Measurements from ENCODE around the gene ADAMTS12. TPM values are rescaled to one million over a fixed set of nuclear protein-coding genes. Genes with fewer than 3 reads are reported as not detected.

The ADAMTS12 gene
- total RNA-seq, 1 donor from 2014 or later, result 3.2 TPM

DNA sequence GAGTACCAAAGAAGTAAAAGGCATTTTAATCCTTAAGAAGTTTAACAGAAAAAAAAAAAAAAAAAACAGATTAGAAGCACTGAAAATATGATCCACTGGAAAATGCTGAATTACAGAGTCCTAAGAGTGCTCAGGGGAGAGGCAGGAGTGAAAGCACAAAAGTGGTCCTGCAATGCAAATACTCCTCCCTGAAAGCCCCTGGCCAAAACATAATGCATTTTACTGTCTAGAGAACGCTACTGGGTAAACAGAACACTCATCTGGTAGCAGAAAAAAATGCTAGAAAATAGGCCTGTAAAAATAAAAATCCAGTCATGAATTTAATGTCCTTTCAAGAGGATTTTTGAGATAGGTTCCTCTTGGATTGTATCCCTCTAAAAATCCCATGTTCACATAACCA, 81.9 kb downstream of the ADAMTS12 start:
- no peak for DNase-seq (ENCODE audit: low read depth in 2 of 2)

DNA sequence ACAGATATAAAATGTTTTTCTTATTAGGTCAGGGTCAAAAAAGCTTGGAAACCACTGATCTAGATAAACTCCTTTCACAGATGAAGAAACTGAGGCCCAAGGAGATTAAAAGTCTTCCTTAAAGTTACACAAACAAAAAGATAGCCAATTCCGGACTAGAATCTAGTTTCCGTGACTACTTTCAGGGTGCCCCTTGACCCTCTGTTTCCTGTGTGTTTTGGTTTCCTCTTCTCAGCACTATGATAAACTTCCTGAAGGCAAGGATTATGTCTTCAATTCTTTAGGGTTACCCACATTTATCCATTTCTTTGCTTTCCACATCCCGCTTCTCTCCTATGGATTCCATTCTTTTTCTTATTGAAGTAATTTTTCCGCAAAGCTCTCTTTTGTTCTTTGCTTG, 83.1 kb downstream of the ADAMTS12 start:
- peak in 1 of 2 donors; percentile 85 for DNase-seq (ENCODE audit: low read depth in 2 of 2)

DNA sequence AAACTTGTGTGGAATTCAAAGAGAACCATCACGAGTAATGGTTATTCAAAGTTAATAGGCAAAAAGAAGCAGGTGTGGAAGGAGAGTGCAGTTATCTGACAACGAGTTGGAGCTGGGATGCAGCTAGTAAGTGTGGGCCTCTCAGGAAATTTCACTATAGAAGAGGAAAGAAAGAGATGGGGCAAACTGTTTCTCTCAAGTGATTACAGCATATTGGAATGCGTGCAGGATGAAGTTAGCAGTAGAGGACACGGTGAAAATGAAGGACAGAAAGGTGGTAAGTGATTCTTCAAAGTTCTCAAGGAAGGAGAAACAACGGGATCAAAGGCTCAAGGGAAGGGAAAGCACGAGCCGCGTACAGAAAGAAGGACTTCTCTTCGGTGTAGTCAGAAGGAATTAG, 84.0 kb downstream of the ADAMTS12 start:
- DNase-seq (ENCODE audit: low read depth in 2 of 2), result no peak

DNA sequence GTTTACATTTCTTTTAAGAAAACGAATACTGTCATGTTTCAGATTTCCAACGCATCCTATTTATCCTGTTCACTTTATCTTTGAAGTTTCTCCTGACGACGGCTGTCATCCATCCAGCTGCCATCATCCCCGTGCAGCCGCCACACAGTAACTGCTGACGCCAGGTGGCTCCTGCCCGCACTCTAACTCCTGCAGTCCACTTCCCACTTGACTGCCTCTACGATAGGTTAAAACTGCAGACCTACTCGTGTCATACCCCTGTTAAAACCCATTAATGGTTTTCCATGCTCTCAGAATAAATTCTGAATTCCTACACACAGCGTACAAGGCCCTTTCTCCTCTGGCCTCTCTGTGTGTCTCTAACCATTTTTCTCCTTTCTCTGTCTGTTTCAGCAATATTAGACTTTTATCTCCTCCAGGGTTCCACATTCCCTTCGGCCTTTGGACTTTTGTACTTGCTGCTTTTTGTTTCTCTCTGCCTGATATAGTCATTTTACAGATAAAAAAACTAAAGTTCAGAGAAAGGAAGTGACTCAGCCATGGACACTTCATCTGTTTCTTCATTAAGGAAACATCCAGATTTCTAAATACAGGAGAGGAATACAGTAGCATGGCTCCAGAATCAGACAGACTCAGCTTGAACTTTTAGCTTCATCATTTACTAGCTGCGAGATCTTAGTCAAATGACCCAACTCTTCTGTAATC, 84.9 kb downstream of the ADAMTS12 start:
- peak in 1 of 2 donors; percentile 82 for DNase-seq (ENCODE audit: low read depth in 2 of 2)

DNA sequence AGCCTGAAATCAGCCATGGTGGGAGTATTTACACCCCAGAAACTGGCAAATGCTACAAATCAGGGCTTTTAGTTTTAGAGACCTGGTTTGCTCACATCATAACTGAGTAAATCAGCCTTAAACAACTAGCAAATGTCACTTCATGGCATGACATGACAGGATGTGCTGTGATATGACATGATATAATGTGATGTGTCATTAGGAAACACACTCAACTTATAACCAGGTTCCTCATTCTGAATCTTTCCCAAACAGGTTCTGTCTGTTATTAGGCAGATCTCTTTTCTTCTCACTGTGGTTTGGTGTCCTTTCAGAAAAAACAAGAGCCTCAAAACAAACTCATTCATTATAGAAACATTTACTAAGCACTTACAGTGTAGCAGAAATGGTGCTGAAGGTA, 90.5 kb downstream of the ADAMTS12 start:
- DNase-seq (ENCODE audit: low read depth in 2 of 2), result no peak

DNA sequence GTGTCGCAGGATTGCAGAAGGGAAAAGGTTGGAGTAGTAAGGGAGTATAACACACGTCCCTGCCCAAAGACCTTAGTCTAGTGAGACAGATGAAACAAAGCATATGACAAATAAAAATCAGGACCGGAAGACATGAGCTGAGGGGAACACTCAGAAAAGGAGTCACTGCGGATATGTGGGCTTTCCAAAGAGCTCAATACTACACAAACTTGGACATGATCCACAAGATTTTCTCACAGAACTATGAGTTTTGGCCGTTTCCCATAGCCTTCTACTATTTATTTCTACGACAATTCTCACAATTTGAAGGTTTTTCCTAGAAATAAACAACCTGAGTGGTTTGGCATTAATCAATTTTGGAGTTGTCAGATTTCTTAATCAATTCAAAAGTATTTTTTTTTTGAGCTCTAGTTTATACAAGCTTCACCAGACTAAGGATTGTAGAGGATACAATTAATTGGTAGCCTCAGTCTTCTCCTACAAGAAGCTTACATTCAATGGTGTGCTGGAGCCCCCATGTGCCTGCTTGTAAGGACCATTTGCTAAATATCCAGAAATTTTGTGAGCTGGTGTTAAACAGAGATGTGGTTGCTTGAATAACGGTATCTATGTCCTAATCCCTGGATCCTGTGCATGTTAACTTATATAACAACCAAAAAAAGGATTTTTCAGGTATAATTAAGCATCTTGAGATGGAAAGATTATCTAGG, 91.4 kb downstream of the ADAMTS12 start:
- no peak for DNase-seq (ENCODE audit: low read depth in 2 of 2)

DNA sequence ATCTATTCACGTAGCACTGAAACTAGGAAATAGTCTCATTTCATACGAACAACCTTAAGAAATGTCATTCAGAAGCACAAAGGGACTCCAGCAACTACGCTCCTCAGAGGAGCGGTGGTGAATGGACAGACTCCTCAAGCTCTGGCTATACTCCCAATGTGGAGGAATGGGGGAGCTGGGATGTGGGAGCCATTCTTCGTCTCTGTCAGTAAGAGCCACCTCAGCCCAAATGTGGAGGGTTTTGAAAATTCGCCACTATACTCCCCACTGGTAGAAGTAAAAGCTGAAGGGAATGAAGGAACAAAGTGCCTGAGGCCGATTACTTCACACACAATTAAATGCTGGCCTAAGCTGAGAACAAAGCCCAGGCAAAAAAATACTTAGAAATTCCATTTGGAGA, 96.3 kb downstream of the ADAMTS12 start:
- DNase-seq (ENCODE audit: low read depth in 2 of 2), result no peak

DNA sequence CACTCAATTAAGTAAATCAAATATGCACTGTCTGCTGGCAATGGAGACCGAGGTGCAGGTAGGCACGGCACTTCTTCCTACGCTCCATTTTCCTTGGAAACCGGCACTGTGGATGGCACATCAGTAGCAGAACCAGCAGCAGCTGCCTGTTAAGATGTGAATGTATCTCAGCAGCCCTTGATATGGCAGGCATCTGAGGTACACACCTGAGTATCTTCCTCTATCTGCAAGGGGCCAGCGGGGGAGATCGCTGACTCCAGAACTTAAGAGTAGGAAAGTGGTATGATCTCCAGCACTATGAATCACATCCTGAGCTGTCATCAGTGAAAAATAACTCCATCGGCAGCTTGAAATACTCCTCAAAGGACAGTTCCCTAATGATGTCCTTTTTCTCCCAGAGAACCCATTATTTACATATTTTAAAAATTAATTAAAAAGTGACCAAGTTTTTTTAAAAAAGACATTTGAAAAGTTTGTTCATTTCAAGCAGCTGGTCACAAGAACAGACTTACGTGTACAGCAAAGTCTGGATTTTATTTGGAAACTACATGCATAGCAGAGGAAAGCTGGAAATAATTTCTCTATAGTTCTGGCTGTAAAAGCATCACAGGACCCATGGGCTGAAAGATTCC, 97.1 kb downstream of the ADAMTS12 start:
- peak in 1 of 2 donors; percentile 74 for DNase-seq (ENCODE audit: low read depth in 2 of 2)

DNA sequence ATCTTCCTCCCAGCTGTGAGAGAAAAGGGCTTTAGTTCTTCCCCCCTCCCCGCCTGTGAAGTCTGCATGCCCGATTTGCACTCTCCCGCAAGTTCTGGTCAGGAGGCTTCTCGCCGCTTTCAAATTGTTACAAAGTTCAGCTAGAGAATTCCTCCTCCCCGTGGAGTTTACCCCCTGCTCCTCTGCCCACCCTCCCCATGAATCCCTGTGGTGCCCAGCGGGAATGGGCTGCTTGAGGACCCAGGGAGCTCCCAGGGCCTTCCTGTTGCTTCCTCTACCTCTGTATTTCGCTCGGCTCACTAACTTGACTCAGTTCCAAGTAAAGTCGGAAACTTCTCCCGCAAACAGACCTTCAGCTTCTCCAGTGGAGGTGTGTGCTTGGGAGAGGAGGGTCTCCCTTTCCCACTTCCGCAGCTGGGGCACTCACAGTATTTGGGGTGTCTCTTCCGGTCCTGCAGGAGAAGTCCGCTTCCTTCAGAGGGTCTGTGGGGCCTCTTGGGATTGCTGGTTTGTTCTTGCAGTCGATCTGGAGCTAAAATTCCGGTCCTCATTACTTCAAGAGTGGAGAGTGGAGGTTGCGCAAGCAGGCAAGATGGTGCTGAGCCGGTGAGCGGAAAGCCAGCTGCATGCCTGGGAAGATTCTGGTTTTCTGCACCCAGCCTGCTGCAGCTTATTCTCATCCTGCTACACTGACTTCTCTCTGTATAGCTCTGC, 97.8 kb downstream of the ADAMTS12 start:
- DNase-seq (ENCODE audit: low read depth in 2 of 2), result no peak

DNA sequence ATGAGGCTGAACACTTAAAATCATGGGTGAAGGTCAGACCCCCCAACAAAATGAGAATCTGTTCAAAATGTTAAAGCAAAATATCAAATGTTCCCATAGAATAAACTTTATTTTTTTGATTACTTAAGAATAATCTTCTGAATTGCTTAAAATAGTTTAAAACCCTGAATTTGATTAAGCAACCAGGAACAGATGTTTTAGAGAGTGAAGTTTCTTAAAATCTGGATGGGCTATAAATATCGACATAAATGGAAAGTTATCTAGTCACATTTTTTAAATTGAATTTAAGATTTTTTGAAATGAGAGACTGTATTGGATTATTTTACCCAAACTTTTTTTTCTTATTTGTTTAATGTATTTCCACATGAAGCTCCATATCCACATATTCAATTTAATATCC, 98.5 kb downstream of the ADAMTS12 start:
- DNase-seq (ENCODE audit: low read depth in 2 of 2), result no peak

DNA sequence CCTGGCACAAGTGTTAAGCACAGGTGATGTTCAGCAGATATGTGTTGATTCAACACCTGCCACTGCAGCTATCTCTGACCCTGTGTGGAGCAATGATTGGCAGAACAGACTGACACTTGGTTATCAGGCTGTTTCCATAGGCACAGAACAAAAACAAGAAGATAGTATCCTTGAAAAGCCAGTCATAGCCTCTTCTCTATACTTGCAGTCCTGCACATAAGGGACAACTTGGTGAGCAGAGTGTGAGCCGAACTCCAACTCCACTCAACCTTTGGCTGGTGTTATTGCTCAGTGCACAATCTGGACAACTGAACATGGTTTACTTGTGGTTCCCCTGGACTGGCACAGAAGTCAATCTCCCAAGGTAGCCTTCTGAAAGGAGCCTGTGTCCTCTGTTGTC, 99.2 kb downstream of the ADAMTS12 start:
- no peak for DNase-seq (ENCODE audit: low read depth in 2 of 2)

DNA sequence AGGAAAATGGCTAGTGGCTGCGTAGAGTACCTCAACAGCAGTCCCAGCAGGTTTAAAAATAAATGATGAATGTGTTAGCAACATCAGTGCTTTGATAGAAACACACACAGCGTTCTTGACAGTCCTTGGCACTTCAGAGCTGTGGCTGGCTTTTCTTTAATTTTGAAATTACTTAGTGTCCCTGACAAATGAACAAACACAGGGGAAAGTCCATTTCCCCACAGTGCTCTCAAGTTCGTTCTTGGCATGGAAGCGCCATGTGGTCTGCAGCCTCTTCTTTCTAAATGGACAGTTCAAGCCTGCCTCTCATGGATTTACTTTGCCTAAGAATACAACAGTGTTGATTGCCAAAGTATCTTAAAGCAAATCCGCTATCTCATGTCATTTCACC, 102.2 kb downstream of the ADAMTS12 start:
- DNase-seq (ENCODE audit: low read depth in 2 of 2), result no peak

DNA sequence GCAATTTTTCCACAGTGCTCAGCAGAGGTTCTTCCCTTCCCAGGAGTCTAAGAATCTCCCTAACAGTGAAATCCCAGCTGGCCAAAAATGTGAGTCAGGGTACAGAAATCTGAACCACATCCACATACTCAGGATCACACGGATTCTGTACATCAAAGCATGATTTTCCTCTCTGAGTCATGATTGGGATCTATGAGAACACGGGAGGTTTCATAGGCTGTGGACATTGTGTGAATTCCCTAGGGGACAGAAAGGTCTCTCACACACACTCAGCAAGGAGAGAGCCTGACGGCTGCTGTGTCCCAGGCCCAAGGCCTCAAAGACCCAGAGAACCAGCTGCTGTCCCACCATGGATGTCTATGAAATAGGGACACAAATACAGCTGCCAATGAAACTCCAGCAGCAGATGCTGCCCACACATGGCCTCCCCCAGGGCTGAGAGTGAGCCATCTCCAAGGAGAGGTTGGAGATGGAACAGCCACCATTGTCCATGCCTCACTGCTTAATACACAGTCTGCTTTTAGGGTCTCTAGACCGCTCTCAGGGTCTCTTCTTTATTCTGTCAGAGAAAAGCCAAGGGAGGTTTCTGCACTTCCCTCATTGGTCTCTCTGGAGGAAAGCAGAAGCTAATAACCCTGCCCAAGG, 102.7 kb downstream of the ADAMTS12 start:
- DNase-seq (ENCODE audit: low read depth in 2 of 2), result peak in 1 of 2 donors; percentile 83

DNA sequence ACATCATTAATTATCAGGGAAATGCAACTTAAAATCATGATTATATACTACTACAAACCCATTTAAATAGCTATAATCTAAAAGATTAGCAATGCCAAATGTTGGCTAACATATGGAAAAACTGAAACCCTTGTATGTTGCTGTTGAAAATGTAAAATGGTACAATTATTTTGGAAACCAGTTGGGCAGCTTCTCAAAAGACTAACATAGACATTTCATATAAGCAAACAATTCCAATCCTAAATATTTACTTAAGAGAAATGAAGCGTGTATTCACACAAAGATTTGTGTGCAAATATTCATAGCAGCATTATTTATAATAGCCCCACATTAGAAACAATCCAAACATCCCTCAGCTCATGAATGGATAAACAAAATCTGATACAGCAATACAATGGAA, 106.2 kb downstream of the ADAMTS12 start:
- DNase-seq (ENCODE audit: low read depth in 2 of 2), result no peak

DNA sequence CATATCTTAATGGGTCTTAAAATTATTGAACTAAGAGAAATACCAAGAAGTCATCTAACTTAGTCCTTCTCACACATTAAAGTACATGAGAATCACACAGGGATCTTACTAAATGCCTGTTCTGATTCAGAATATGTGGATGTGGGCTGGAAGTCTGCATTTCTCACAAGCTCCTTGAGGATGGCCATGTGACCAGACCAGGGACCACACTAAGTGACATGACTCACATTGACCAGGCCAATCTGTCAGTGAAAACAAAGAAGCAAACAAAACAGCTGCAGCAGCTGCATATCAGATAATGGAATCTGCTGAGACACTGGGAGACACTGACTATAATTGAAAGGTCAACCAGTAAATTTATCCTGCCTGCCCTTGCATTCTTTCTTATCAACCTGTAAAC, 110.5 kb downstream of the ADAMTS12 start:
- peak in 1 of 2 donors; percentile 51 for DNase-seq (ENCODE audit: low read depth in 2 of 2)

DNA sequence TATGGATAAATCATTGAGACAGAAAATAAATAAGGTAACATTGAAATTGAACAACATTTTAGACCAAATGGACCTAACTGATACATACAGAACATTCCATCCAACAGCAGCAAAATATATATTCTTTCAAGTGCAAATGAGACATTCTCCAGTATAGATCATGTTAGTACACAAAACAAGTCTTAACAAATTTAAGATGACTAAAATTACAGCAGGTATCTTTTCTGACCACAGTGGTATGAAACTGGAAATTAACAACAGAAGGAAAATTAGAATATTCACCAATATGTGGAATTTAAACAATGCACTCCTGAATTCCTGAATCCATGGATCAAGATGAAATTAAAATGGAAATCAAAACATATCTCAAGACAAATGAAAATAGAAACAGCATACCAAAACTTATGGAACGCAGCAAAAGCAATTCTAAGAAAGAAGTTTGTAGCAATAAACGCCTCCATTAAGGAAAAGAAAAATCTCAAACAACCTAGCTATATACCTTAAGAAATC, 115.6 kb downstream of the ADAMTS12 start:
- DNase-seq (ENCODE audit: low read depth in 2 of 2), result no peak

DNA sequence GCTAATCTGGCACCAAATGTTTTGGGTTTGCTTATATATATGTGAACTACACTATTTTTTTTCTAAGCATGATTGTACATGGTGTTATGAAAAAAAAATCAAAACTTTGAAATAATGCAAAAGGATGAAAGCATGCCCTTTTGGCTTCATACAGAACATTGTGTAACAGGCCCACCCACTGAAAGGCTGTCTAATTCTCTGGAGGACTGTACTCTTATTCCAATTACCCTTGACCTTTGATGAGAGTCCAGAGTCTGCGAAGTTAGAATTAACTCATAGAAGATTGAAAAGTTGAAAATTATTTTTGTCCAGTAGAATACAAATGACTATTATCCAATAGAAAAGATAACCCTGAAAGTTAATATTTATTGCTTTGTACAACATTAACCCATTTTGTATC, 117.4 kb downstream of the ADAMTS12 start:
- DNase-seq (ENCODE audit: low read depth in 2 of 2), result no peak

DNA sequence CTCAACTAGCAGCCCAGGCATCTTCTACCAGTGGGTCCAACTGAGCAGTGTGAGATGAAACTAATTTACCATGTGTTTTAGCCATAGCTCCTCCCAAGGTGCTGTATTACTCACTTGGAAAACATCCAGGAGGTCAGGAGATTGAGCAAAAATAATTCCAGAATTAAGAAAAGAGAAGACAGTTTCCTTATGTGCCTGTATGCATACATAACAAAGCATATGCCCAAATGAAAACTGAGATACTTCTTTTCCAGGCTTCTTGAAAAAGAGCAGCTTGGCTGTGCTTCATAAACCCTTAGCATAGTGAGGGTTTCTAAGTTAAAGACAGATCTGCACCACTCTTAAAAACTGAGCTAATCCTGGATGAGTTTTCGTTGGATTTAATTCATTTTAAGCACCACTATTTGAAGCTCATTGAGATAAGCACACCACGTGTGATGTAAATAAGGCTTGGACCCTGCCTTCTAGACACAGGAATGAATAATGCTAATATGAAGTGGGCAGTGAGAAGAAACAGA, 119.4 kb downstream of the ADAMTS12 start:
- DNase-seq (ENCODE audit: low read depth in 2 of 2), result peak in 1 of 2 donors; percentile 10

DNA sequence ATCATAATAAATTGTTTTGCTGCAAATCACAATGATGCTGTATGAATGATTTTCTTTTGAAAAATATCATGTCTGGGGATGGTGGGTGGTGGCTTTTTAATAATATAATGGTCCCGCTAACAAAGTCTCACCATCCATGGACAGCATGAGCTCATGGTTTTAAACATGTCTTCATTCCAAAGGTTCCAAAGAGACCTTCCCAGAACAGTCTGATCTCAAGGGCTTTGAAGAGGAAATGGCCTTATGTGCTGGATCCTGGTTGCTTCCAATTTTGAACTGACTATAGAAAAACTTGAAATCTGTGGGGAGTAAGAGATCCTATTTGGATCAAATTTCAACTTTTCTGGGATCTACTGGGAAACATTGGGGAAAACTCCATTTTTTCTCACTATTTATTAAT, 121.8 kb downstream of the ADAMTS12 start:
- DNase-seq (ENCODE audit: low read depth in 2 of 2), result no peak

DNA sequence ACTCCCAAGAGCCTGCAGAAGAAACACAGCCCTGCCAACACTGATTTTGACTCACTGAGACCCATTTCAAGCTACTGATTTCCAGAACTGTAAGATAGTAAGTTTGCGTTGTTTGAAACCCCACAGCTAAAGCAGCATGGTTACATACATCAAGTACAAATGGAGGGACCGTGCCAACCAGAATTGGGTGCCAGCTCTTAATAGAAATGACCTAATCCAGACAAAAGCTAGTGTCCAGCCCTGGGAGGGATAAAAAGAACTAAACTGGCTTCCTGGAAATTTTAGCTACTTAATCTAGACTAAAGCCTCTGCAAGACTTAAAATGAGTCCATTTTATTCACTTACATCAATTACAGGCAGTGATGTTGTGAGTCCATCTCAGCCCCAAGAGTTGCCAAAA, 122.6 kb downstream of the ADAMTS12 start:
- DNase-seq (ENCODE audit: low read depth in 2 of 2), result no peak

DNA sequence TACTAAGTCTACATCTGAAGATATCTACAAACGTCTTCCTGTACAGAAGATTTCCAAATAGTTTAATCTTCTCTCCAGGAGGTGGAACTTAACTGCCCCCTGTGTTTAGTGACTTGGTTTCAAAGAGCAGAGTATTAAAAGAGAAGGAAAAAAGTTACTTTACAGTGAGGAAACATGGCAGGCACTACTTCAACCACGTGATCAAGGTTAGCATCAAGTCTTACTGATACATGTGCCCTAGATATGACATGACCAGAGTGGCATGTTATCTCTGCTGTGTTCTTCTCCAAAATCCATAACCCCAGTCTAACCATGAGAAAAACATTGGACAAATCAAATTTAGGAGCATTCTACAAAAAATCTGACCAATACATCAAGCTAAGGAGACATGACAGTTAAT, 125.8 kb downstream of the ADAMTS12 start:
- no peak for DNase-seq (ENCODE audit: low read depth in 2 of 2)

Data from lung microvascular endothelial cell (primary cell).